ENCODE results near the gene SEMA5A.

DNA sequence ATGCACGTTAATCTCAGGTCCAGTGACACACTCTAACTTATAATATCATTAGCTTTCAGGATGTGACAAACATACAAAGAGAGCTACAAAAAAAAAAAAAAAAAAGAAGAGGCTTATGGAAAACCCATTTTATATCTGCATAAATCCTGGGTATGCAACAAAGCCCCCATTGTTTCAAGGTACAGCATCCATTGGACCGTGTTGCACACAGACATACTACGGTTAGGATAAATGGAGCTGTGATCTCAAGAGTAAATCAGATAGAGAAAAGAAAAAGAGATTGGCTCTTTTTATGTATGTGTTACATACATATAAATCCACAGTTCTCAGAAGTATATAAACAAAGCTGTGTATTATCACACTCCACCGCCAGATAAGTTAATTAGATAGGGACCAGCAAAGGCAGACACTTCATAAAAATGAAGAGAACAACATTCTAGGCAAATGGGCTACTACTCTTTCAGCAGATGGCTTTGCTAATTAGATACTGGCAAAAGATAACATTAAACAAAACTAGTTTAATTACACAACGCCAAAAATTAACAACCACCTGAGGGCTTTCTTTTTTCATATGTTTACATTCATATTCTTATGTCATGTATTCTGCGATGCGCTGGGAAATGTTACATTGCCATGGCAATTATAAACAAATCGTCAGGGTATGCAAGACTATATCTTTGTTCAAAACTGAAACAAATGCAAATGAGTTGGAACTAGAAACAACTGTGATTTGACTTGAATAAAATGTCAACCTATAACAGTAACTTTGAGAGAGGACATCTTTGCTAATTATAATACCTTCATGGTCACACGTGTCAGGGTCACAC lies 304.2 kb downstream of the SEMA5A start:
- no peak for TF ChIP-seq CTCF (IDR thresholded peaks at IDR 0.05)
- TF ChIP-seq, protein P1, sequence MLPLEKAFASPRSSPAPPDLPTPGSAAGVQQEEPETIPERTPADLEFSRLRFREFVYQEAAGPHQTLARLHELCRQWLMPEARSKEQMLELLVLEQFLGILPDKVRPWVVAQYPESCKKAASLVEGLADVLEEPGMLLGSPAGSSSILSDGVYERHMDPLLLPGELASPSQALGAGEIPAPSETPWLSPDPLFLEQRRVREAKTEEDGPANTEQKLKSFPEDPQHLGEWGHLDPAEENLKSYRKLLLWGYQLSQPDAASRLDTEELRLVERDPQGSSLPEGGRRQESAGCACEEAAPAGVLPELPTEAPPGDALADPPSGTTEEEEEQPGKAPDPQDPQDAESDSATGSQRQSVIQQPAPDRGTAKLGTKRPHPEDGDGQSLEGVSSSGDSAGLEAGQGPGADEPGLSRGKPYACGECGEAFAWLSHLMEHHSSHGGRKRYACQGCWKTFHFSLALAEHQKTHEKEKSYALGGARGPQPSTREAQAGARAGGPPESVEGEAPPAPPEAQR (CRISPR knock-in tag; IDR thresholded peaks at IDR 0.05) = no peak
- TF ChIP-seq HMGXB4 (CRISPR knock-in tag; IDR thresholded peaks at IDR 0.05) = no peak
- TF ChIP-seq NFATC4 (CRISPR knock-in tag; IDR thresholded peaks at IDR 0.05) = no peak

Measured in WTC11 (cell line).